RKO (cell line): ENCODE results near the gene BCKDHA.
"Not testable (repeated sequence)": the region's sequence is repeated elsewhere in the genome, so short reads cannot be mapped to it uniquely, and the experiment has no call there.

Source experiments
- DNase-seq: peaks from one replicate; pipeline ENCODE4 v3.0.0-alpha.2; 2016; ENCODE audit warnings: low spot score

BCKDHA gene

GRCh38 chr19:41366089-41366488 is 31.5 kb upstream of the BCKDHA start:
- DNase-seq = peak; percentile 47

GRCh38 chr19:41367848-41368301 is 29.7 kb upstream of the BCKDHA start:
- DNase-seq = peak; percentile 76

- DNase-seq = no peak
Measured at GRCh38 chr19:41369769-41370168, 27.8 kb upstream of the BCKDHA start.

- not testable (repeated sequence) for DNase-seq
Measured at GRCh38 chr19:41371119-41371518, 26.5 kb upstream of the BCKDHA start.

GRCh38 chr19:41371541-41371940 is 26.1 kb upstream of the BCKDHA start:
- DNase-seq = no peak

GRCh38 chr19:41372501-41372900 is 25.1 kb upstream of the BCKDHA start:
- no peak for DNase-seq

GRCh38 chr19:41373993-41374392 is 23.6 kb upstream of the BCKDHA start:
- no peak for DNase-seq

GRCh38 chr19:41376241-41376997 is 21.2 kb upstream of the BCKDHA start, which contains the start of gene TMEM91:
Gene TMEM91 (plus strand): TSS chr19:41376533. CDS start chr19:41378310, 1,777 bp downstream.
- no peak for DNase-seq

GRCh38 chr19:41376998-41377365 is 20.6 kb upstream of the BCKDHA start:
- DNase-seq = no peak

- no peak for DNase-seq
Measured at GRCh38 chr19:41377977-41378709, 19.5 kb upstream of the BCKDHA start.

- DNase-seq = not testable (repeated sequence)
Measured at GRCh38 chr19:41381536-41381935, 16.1 kb upstream of the BCKDHA start.

- no peak for DNase-seq
Measured at GRCh38 chr19:41384351-41384750, 13.3 kb upstream of the BCKDHA start.

- DNase-seq = no peak
Measured at GRCh38 chr19:41386442-41386841, 11.2 kb upstream of the BCKDHA start.

- DNase-seq = no peak
Measured at GRCh38 chr19:41391618-41392017, 6.0 kb upstream of the BCKDHA start.

GRCh38 chr19:41392775-41393174 is 4.8 kb upstream of the BCKDHA start:
- no peak for DNase-seq

- no peak for DNase-seq
Measured at GRCh38 chr19:41395355-41395754, 2.3 kb upstream of the BCKDHA start.

- peak; percentile 18 for DNase-seq
Measured at GRCh38 chr19:41398050-41398418, 416 bp downstream of the BCKDHA start.

- DNase-seq = no peak
Measured at GRCh38 chr19:41398598-41398997, 980 bp downstream of the BCKDHA start.

GRCh38 chr19:41399091-41399490 is 1.5 kb downstream of the BCKDHA start:
- no peak for DNase-seq

GRCh38 chr19:41399525-41399924 is 1.9 kb downstream of the BCKDHA start:
- no peak for DNase-seq

GRCh38 chr19:41401483-41401882 is 3.9 kb downstream of the BCKDHA start:
- no peak for DNase-seq

- no peak for DNase-seq
Measured at GRCh38 chr19:41402010-41402409, 4.4 kb downstream of the BCKDHA start.

- no peak for DNase-seq
Measured at GRCh38 chr19:41403181-41403970, 5.8 kb downstream of the BCKDHA start.
